HepG2 (cell line): ENCODE results near the gene GNG13. TPM values are rescaled to one million over a fixed set of nuclear protein-coding genes. Genes with fewer than 3 reads are reported as not detected.

Experiments
- ATAC-seq: fragments of 200-7000 bp; cut with Tn5 transposase; 3 replicates; pipeline ENCODE4 v1.9.1; 2020; ENCODE audit warnings: mild to moderate bottlenecking, moderate library complexity
- BruUV-seq: library from RNA; stranded (reverse); fragments of 400-500 nt; replicated peaks from 2 replicates; lab custom pipeline; 2021; lab: Mats Ljungman, UMichigan
- CTCF ChIA-PET: fragments of 300-600 bp; formaldehyde crosslinking; extraction: SDS; loops from one replicate; lab custom pipeline; 2021; ENCODE audit warnings: low total read pairs, inconsistent platforms, low intra/inter-chr PET ratio; lab: Yijun Ruan, JAX
- POLR2A ChIA-PET: fragments of 350-600 bp; sonication (Branson Sonifier 250); formaldehyde crosslinking; loops from one replicate; lab custom pipeline; 2020; ENCODE audit warnings: antibody characterized with exemption, inconsistent platforms; lab: Yijun Ruan, JAX
- DNase-seq: peaks from one replicate; pipeline ENCODE4 v3.0.0-alpha.2; 2015; ENCODE audit warnings: low spot score
- FAIRE-seq: peaks from 3 replicates; lab custom pipeline; 2011; peaks lifted over from hg19 to GRCh38; lab: Jason Lieb, UNC
- H2AFZ ChIP-seq: one replicate; pipeline ENCODE4 v1.6.1; 2011; ENCODE audit warnings: low read length, inconsistent platforms
- H3K27ac ChIP-seq: fragments of 300-600 bp; 3 replicates; pipeline ENCODE4 v1.8.0; 2011; ENCODE audit warnings: mixed run types, mild to moderate bottlenecking, mixed read lengths, low read length, inconsistent platforms; ENCODE audit not compliant: insufficient read depth; ENCODE audit errors: extremely low read length
- H3K27me3 ChIP-seq, 2 experiments: fragments of 200-600 bp in 1 of 2; 2 replicates in 1 of 2; 3 replicates in 1 of 2; pipeline versions ENCODE4 v1.6.0 to v1.8.0; 2011; ENCODE audit warnings: low read length in 2 of 2, mild to moderate bottlenecking in 2 of 2, moderate library complexity in 2 of 2, inconsistent platforms in 1 of 2; ENCODE audit not compliant: insufficient read depth in 2 of 2, control insufficient read depth in 1 of 2
- H3K36me3 ChIP-seq, 2 experiments: fragments of 200-600 bp in 1 of 2; replicated peaks in 1 of 2; 2 replicates in 1 of 2; 3 replicates in 1 of 2; pipeline versions ENCODE4 v1.5.1 to v1.8.0; 2011; ENCODE audit warnings: low read length in 2 of 2, inconsistent platforms in 1 of 2; ENCODE audit not compliant: insufficient read depth in 2 of 2, control insufficient read depth in 1 of 2
- H3K4me1 ChIP-seq: 2 replicates; pipeline ENCODE4 v1.5.1; 2012; ENCODE audit warnings: low read length, inconsistent platforms; ENCODE audit not compliant: insufficient read depth
- H3K4me2 ChIP-seq: 2 replicates; pipeline ENCODE4 v1.6.0; 2011; ENCODE audit warnings: low read depth, low read length, inconsistent platforms
- H3K4me3 ChIP-seq, 3 experiments: fragments of 200-600 bp in 1 of 3; sonication (generic), shearing (Covaris generic) in 1 of 3; replicated peaks in 1 of 3; 2 replicates each; pipeline ENCODE4 v1.5.1; 2011 to 2016; ENCODE audit warnings: low read length in 3 of 3, inconsistent platforms in 2 of 3, low read depth in 2 of 3, mild to moderate bottlenecking in 2 of 3, control low read depth in 1 of 3, mixed read lengths in 1 of 3; ENCODE audit not compliant: insufficient read depth in 1 of 3
- H3K79me2 ChIP-seq: one replicate; pipeline ENCODE4 v1.6.1; 2011; ENCODE audit warnings: low read length, inconsistent platforms; ENCODE audit not compliant: insufficient read depth
- H3K9ac ChIP-seq: 2 replicates; pipeline ENCODE4 v1.6.0; 2011; ENCODE audit warnings: mild to moderate bottlenecking, low read depth, low read length, inconsistent platforms; ENCODE audit not compliant: insufficient read depth
- H3K9me3 ChIP-seq: 2 replicates; pipeline ENCODE4 v1.5.1; 2012; ENCODE audit warnings: mild to moderate bottlenecking, low read length
- H4K20me1 ChIP-seq: 2 replicates; pipeline ENCODE4 v1.6.0; 2011; ENCODE audit warnings: inconsistent platforms, mild to moderate bottlenecking, low read length, moderate library complexity; ENCODE audit not compliant: insufficient read depth
- DDIT3 ChIP-seq: sonication (generic); formaldehyde crosslinking; IDR thresholded peaks from 2 replicates; pipeline ENCODE4 v1.4.0; 2020; ENCODE audit warnings: mild to moderate bottlenecking, missing genetic modification reagents
- GMEB1 ChIP-seq: sonication (generic); formaldehyde crosslinking; IDR thresholded peaks from 2 replicates; pipeline ENCODE4 v1.5.1; 2020; ENCODE audit warnings: missing genetic modification reagents, mild to moderate bottlenecking, borderline replicate concordance
- HNF1B ChIP-seq: sonication (generic); formaldehyde crosslinking; IDR thresholded peaks from 2 replicates; pipeline ENCODE4 v1.5.1; 2020; ENCODE audit warnings: mild to moderate bottlenecking, moderate library complexity, missing genetic modification reagents
- HOXA7 ChIP-seq: sonication (generic); formaldehyde crosslinking; IDR thresholded peaks from 2 replicates; pipeline ENCODE4 v1.8.1; 2022; ENCODE audit warnings: mild to moderate bottlenecking, missing genetic modification reagents, moderate library complexity
- PBX3 ChIP-seq: sonication (generic); formaldehyde crosslinking; IDR thresholded peaks from 2 replicates; pipeline ENCODE4 v1.8.1; 2023; ENCODE audit warnings: missing genetic modification reagents, inconsistent platforms, borderline replicate concordance
- PTBP1 ChIP-seq: fragments of 200-400 bp; formaldehyde crosslinking; IDR thresholded peaks from 2 replicates; pipeline ENCODE4 v1.6.1; 2018; ENCODE audit warnings: low read length, low read depth; ENCODE audit not compliant: poor library complexity, severe bottlenecking
- REL ChIP-seq: sonication (generic); formaldehyde crosslinking; conservative IDR thresholded peaks from 2 replicates; pipeline ENCODE4 v1.8.0; 2022; ENCODE audit warnings: mild to moderate bottlenecking, missing genetic modification reagents, moderate library complexity
- RERE ChIP-seq: IDR thresholded peaks from 2 replicates; pipeline ENCODE4 v1.6.1; 2016; ENCODE audit warnings: low read depth, missing genetic modification reagents, missing compliant biosample characterization
- RFX1 ChIP-seq: fragments of 450-650 bp; IDR thresholded peaks from 2 replicates; pipeline ENCODE4 v1.6.1; 2017
- SALL1 ChIP-seq: sonication (generic); formaldehyde crosslinking; IDR thresholded peaks from 2 replicates; pipeline ENCODE4 v1.8.0; 2022; ENCODE audit warnings: mild to moderate bottlenecking, missing genetic modification reagents
- ZBTB25 ChIP-seq: IDR thresholded peaks from 2 replicates; pipeline ENCODE4 v1.6.1; 2018; ENCODE audit warnings: missing genetic modification reagents
- ZKSCAN1 ChIP-seq: fragments of 150-350 bp; IDR thresholded peaks from 2 replicates; pipeline ENCODE4 v1.6.1; 2014; ENCODE audit warnings: low read length
- ZNF124 ChIP-seq: sonication (generic); formaldehyde crosslinking; IDR thresholded peaks from 2 replicates; pipeline ENCODE4 v1.4.0; 2020; ENCODE audit warnings: missing genetic modification reagents
- ZNF747 ChIP-seq: sonication (generic); formaldehyde crosslinking; IDR thresholded peaks from 2 replicates; pipeline ENCODE4 v1.8.1; 2023; ENCODE audit warnings: missing genetic modification reagents, mild to moderate bottlenecking, borderline replicate concordance
- WGBS: methylation state at CpG from one replicate; pipeline ENCODE4 v1.1.6; 2017; ENCODE audit warnings: low lambda C conversion rate; 5-methylcytosine and 5-hydroxymethylcytosine counted together
- in situ Hi-C: cut with HindIII; loops from 2 replicates; pipeline ENCODE4 v1.10.0; 2017; ENCODE audit warnings: low pct_unique_long_range_greater_than_20kb; ENCODE audit not compliant: extremely low pct_ligation_motif_present
- intact Hi-C: fragments of 100-400 bp; cut with micrococcal nuclease; formaldehyde crosslinking; loops from one replicate; pipeline ENCODE4 v1.10.0; 2022; ENCODE audit not compliant: unreplicated experiment
- polyA plus RNA-seq, 8 experiments: library from polyadenylated mRNA; depleted of rRNA in 3 of 8; stranded (reverse) in 7 of 8; unstranded in 1 of 8; fragments of >200 nt; fragmentation: Illumina TruSeq in 4 of 8; extraction: Trizol in 4 of 8; gene quantifications; 2 replicates each; pipeline versions ENCODE4 v1.2.1 to v1.2.3, GENCODE V29; 2011 to 2016; ENCODE audit warnings: low read depth in 4 of 8, missing spikeins in 1 of 8, mixed read lengths in 1 of 8; ENCODE audit not compliant: insufficient read depth in 1 of 8
- total RNA-seq, 5 experiments: library from RNA; depleted of rRNA; stranded (reverse); fragments of >200 nt; fragmentation: Illumina TruSeq; extraction: Trizol; gene quantifications; 2 replicates each; pipeline ENCODE4 v1.2.3, GENCODE V29; 2016; ENCODE audit warnings: low read depth in 1 of 5

GNG13 gene
- total and polyA plus RNA-seq, 2 of the 13 experiments (the other 11 are each of a cell fraction or from before 2014, with no cell fraction given) = not detected

GRCh38 chr16:824194-824593 is 23.7 kb upstream of the GNG13 start:
- Histone ChIP-seq H3K4me1 (no peaks in the 10 kb centered on the region), H3K27ac (no peak overlapping the region), H4K20me1 (no peaks in the 10 kb centered on the region), H3K4me3 (no peak overlapping the region), H3K9me3 (no peaks in the 10 kb centered on the region), H2AFZ (no peak overlapping the region), H3K9ac (no peak overlapping the region), H3K79me2 (no peaks in the 10 kb centered on the region), H3K27me3 (peaks cover 19 to 78% of the 10 kb centered on the region in 2 experiments), H3K36me3 (no peaks in the 10 kb centered on the region), H3K4me2 (no peak overlapping the region)
- no TSS peak for BruUV-seq
- DNase-seq = no peak
- in situ Hi-C loops (loop anchor here (25.0 kb wide), 1 partner anchor 388 kb away; no protein-coding TSS in a partner anchor), intact Hi-C loops (no loop called here)
- FAIRE-seq = no peak
- CTCF ChIA-PET = no interaction called here
- no peak for ATAC-seq
- 39% methylated on average over 15 of the region's 22 CpGs for WGBS
- POLR2A ChIA-PET = no interaction called here
- TF ChIP-seq PBX3 (CRISPR knock-in tag) = no peak
- TF ChIP-seq HOXA7 (CRISPR knock-in tag) = no peak
- no peak for TF ChIP-seq DDIT3 (CRISPR knock-in tag)
- no peak for TF ChIP-seq RERE
- TF ChIP-seq ZBTB25 (CRISPR knock-in tag) = no peak
- no peak for TF ChIP-seq ZKSCAN1
- no peak for TF ChIP-seq REL (CRISPR knock-in tag)
- TF ChIP-seq SALL1 (CRISPR knock-in tag) = no peak
- no peak for TF ChIP-seq HNF1B (CRISPR knock-in tag)
- no peak for TF ChIP-seq ZNF124 (CRISPR knock-in tag)
- no peak for TF ChIP-seq PTBP1
- no peak for TF ChIP-seq ZNF747 (CRISPR knock-in tag)
- no peak for TF ChIP-seq RFX1
- TF ChIP-seq GMEB1 (CRISPR knock-in tag) = no peak
